Neural progenitor cell (in vitro differentiated cells): ENCODE measurements around the gene SLC26A6. TPM values are rescaled to one million over a fixed set of nuclear protein-coding genes. Genes with fewer than 3 reads are reported as not detected.

Source experiments
- DNase-seq: peaks from one replicate; pipeline ENCODE4 v3.0.0-alpha.2; 2016; ENCODE audit warnings: low spot score
- H2AFZ ChIP-seq: fragments of 200-600 bp; sonication (generic); replicated peaks from 2 replicates; pipeline ENCODE4 v1.6.1; 2016; ENCODE audit warnings: antibody characterized with exemption
- H3F3A ChIP-seq: fragments of 200-600 bp; sonication (generic); 2 replicates; pipeline ENCODE4 v1.6.1; 2016; ENCODE audit warnings: antibody characterized with exemption, low read depth
- H3K27ac ChIP-seq: fragments of 200-600 bp; sonication (generic); 2 replicates; pipeline ENCODE4 v1.5.1; 2016; ENCODE audit warnings: mild to moderate bottlenecking
- H3K27me3 ChIP-seq: fragments of 200-600 bp; sonication (generic); 2 replicates; pipeline ENCODE4 v1.6.1; 2016; ENCODE audit warnings: mild to moderate bottlenecking, moderate library complexity
- H3K36me3 ChIP-seq: fragments of 200-600 bp; sonication (generic); 2 replicates; pipeline ENCODE4 v1.5.1; 2016
- H3K4me1 ChIP-seq: fragments of 200-600 bp; sonication (generic); 2 replicates; pipeline ENCODE4 v1.6.1; 2016; ENCODE audit warnings: mixed run types
- H3K4me2 ChIP-seq: fragments of 200-600 bp; sonication (generic); 2 replicates; pipeline ENCODE4 v1.6.1; 2016
- H3K4me3 ChIP-seq: fragments of 200-600 bp; sonication (generic); 2 replicates; pipeline ENCODE4 v1.5.1; 2016
- H3K79me2 ChIP-seq: fragments of 200-600 bp; sonication (generic); 2 replicates; pipeline ENCODE4 v1.6.1; 2016; ENCODE audit warnings: low read depth
- H3K9ac ChIP-seq: fragments of 200-600 bp; sonication (generic); 2 replicates; pipeline ENCODE4 v1.6.1; 2016
- H3K9me3 ChIP-seq: fragments of 200-600 bp; sonication (generic); 2 replicates; pipeline ENCODE4 v1.5.1; 2016; ENCODE audit warnings: low read depth
- H4K20me1 ChIP-seq: fragments of 200-600 bp; sonication (generic); 2 replicates; pipeline ENCODE4 v1.6.1; 2016; ENCODE audit warnings: low read depth
- H3K27ac Mint-ChIP-seq: 3 replicates; pipeline ENCODE4 v1.8.0; 2021; ENCODE audit warnings: mixed read lengths
- H3K27me3 Mint-ChIP-seq: 2 replicates; pipeline ENCODE4 v1.8.0; 2022; ENCODE audit warnings: low read depth, mild to moderate bottlenecking, inconsistent platforms, moderate library complexity, mixed read lengths; ENCODE audit not compliant: insufficient read depth
- H3K36me3 Mint-ChIP-seq: 3 replicates; pipeline ENCODE4 v1.8.0; 2021; ENCODE audit warnings: mixed read lengths
- H3K4me1 Mint-ChIP-seq: 3 replicates; pipeline ENCODE4 v1.8.0; 2021; ENCODE audit warnings: mixed read lengths
- H3K4me3 Mint-ChIP-seq: 3 replicates; pipeline ENCODE4 v1.8.0; 2021; ENCODE audit warnings: mild to moderate bottlenecking, moderate library complexity, mixed read lengths
- H3K9me3 Mint-ChIP-seq: 3 replicates; pipeline ENCODE4 v1.8.0; 2020; ENCODE audit warnings: mixed read lengths
- CTCF ChIP-seq: fragments of 200-600 bp; sonication (generic); IDR thresholded peaks from 2 replicates; pipeline ENCODE4 v1.5.1; 2017; ENCODE audit warnings: antibody characterized with exemption, mild to moderate bottlenecking
- EZH2 ChIP-seq: fragments of 200-600 bp; sonication (generic); IDR thresholded peaks from 2 replicates; pipeline ENCODE4 v1.6.1; 2017; ENCODE audit warnings: antibody characterized with exemption, mild to moderate bottlenecking, moderate library complexity
- EZH2phosphoT487 ChIP-seq: fragments of 200-600 bp; sonication (generic); IDR thresholded peaks from 2 replicates; pipeline ENCODE4 v1.6.1; 2017; ENCODE audit warnings: antibody characterized with exemption
- total RNA-seq: library from RNA; depleted of rRNA; stranded (reverse); fragments of >200 nt; gene quantifications from 2 replicates; pipeline ENCODE4 v1.2.3, GENCODE V29; 2015; ENCODE audit warnings: low replicate concordance

SLC26A6 gene
- total RNA-seq, 1 donor from 2014 or later = 42.5 TPM

- H3K9me3 Mint-ChIP-seq = no peaks in the 10 kb centered on the region
- Histone ChIP-seq H3K9me3 (no peaks in the 10 kb centered on the region), H3K79me2 (peaks cover 14% of the 10 kb centered on the region), H3K36me3 (no peaks in the 10 kb centered on the region), H3K27ac (peak overlapping the region; percentile 30), H3F3A (peaks cover 21% of the 10 kb centered on the region), H3K4me1 (peaks cover 18% of the 10 kb centered on the region), H3K9ac (peak overlapping the region; percentile 11), H2AFZ (peak overlapping the region; percentile 57), H3K4me2 (peak overlapping the region; percentile 98), H3K4me3 (peak overlapping the region; percentile 78), H4K20me1 (peaks cover 24% of the 10 kb centered on the region), H3K27me3 (no peaks in the 10 kb centered on the region)
- no peak for DNase-seq
- no peak for TF ChIP-seq EZH2
- no peak for TF ChIP-seq CTCF
- no peak for TF ChIP-seq EZH2phosphoT487
- peak overlapping the region; percentile 63 for H3K27ac Mint-ChIP-seq
- peak overlapping the region; percentile 90 for H3K4me3 Mint-ChIP-seq
- H3K4me1 Mint-ChIP-seq = peaks cover 20% of the 10 kb centered on the region
- H3K36me3 Mint-ChIP-seq = peaks cover 12% of the 10 kb centered on the region
- H3K27me3 Mint-ChIP-seq = peaks cover 8% of the 10 kb centered on the region
These were observed 941 bp upstream of the SLC26A6 start for GRCh38 chr3:48636149-48636655.

- Mint-ChIP-seq H3K9me3 (no peaks in the 10 kb centered on the region), H3K36me3 (peaks cover 16% of the 10 kb centered on the region), H3K27me3 (peaks cover 11% of the 10 kb centered on the region), H3K4me1 (peaks cover 20% of the 10 kb centered on the region), H3K4me3 (peak overlapping the region; percentile 90), H3K27ac (no peak overlapping the region)
- peaks cover 14% of the 10 kb centered on the region for H3K79me2 ChIP-seq
- peak overlapping the region; percentile 81 for H3K4me2 ChIP-seq
- peaks cover 21% of the 10 kb centered on the region for H3F3A ChIP-seq
- no peaks in the 10 kb centered on the region for H3K9me3 ChIP-seq
- TF ChIP-seq CTCF (no peak), EZH2 (no peak), EZH2phosphoT487 (no peak)
- peak overlapping the region; percentile 48 for H2AFZ ChIP-seq
- H4K20me1 ChIP-seq = peaks cover 24% of the 10 kb centered on the region
- H3K4me1 ChIP-seq = peaks cover 18% of the 10 kb centered on the region
- peak; percentile 67 for DNase-seq
- peak overlapping the region; percentile 78 for H3K4me3 ChIP-seq
- H3K9ac ChIP-seq = peak overlapping the region; percentile 71
- no peaks in the 10 kb centered on the region for H3K36me3 ChIP-seq
- H3K27me3 ChIP-seq = no peaks in the 10 kb centered on the region
- H3K27ac ChIP-seq = peak overlapping the region; percentile 55
These were observed 520 bp downstream of the SLC26A6 start for GRCh38 chr3:48634661-48635221.

GRCh38 chr3:48633743-48634142, 1.5 kb downstream of the SLC26A6 start:
- H3K36me3 Mint-ChIP-seq = peaks cover 18% of the 10 kb centered on the region
- peaks cover 24% of the 10 kb centered on the region for H4K20me1 ChIP-seq
- H3K9ac ChIP-seq = no peak overlapping the region
- H3K27me3 ChIP-seq = no peaks in the 10 kb centered on the region
- no peak overlapping the region for H2AFZ ChIP-seq
- peaks cover 8% of the 10 kb centered on the region for H3K27me3 Mint-ChIP-seq
- H3K4me2 ChIP-seq = peak overlapping the region; percentile 81
- H3K9me3 ChIP-seq = no peaks in the 10 kb centered on the region
- H3K79me2 ChIP-seq = peaks cover 14% of the 10 kb centered on the region
- TF ChIP-seq EZH2phosphoT487 (no peak), CTCF (no peak), EZH2 (no peak)
- no peaks in the 10 kb centered on the region for H3K9me3 Mint-ChIP-seq
- H3K4me3 ChIP-seq = no peak overlapping the region
- H3K4me3 Mint-ChIP-seq = peak overlapping the region; percentile 90
- DNase-seq = no peak
- H3K4me1 Mint-ChIP-seq = peaks cover 27% of the 10 kb centered on the region
- H3K27ac ChIP-seq = no peak overlapping the region
- H3K27ac Mint-ChIP-seq = no peak overlapping the region
- H3F3A ChIP-seq = peaks cover 21% of the 10 kb centered on the region
- peaks cover 18% of the 10 kb centered on the region for H3K4me1 ChIP-seq
- H3K36me3 ChIP-seq = no peaks in the 10 kb centered on the region
